Measurements from ENCODE around the gene DCLK2. TPM values are rescaled to one million over a fixed set of nuclear protein-coding genes. Genes with fewer than 3 reads are reported as not detected.
A peak's percentile ranks its signal among the peaks of the same experiment; 100 is the strongest.

The DCLK2 gene
- 2.0 and 2.4 TPM in 2 replicates for total RNA-seq

GRCh38 chr4:150078041-150078578, at the start of gene DCLK2:
Gene DCLK2 (plus strand): TSS chr4:150078445. CDS start chr4:150079028, 583 bp downstream.
- DNase-seq, result peak; percentile 77

- DNase-seq, result no peak
These were observed 45.7 kb upstream of the DCLK2 start for GRCh38 chr4:150032541-150032940.

GRCh38 chr4:150033081-150033480, 45.2 kb upstream of the DCLK2 start:
- DNase-seq, result no peak

- peak; percentile 44 for DNase-seq
These were observed 44.3 kb upstream of the DCLK2 start for GRCh38 chr4:150033901-150034300.

GRCh38 chr4:150037251-150037856, 40.9 kb upstream of the DCLK2 start:
- DNase-seq, result no peak

- DNase-seq, result no peak
These were observed 39.7 kb upstream of the DCLK2 start for GRCh38 chr4:150038335-150039076.

GRCh38 chr4:150039274-150040127, 38.7 kb upstream of the DCLK2 start:
- no peak for DNase-seq

- DNase-seq, result no peak
These were observed 33.7 kb upstream of the DCLK2 start for GRCh38 chr4:150044517-150044916.

GRCh38 chr4:150045410-150045809, 32.8 kb upstream of the DCLK2 start:
- no peak for DNase-seq

- no peak for DNase-seq
These were observed 31.5 kb upstream of the DCLK2 start for GRCh38 chr4:150046728-150047217.

GRCh38 chr4:150047546-150047945, 30.7 kb upstream of the DCLK2 start:
- DNase-seq, result no peak

- no peak for DNase-seq
These were observed 28.6 kb upstream of the DCLK2 start for GRCh38 chr4:150049682-150050081.

- DNase-seq, result no peak
These were observed 27.7 kb upstream of the DCLK2 start for GRCh38 chr4:150050566-150050965.

GRCh38 chr4:150051111-150051510, 27.1 kb upstream of the DCLK2 start:
- DNase-seq, result no peak

GRCh38 chr4:150055467-150055866, 22.8 kb upstream of the DCLK2 start:
- DNase-seq, result no peak

- DNase-seq, result no peak
These were observed 21.7 kb upstream of the DCLK2 start for GRCh38 chr4:150056569-150056968.

GRCh38 chr4:150061086-150061776, 17.0 kb upstream of the DCLK2 start:
- no peak for DNase-seq

- no peak for DNase-seq
These were observed 15.1 kb upstream of the DCLK2 start for GRCh38 chr4:150063128-150063527.

- no peak for DNase-seq
These were observed 12.5 kb upstream of the DCLK2 start for GRCh38 chr4:150065740-150066139.

GRCh38 chr4:150067859-150068258, 10.4 kb upstream of the DCLK2 start:
- no peak for DNase-seq

GRCh38 chr4:150068300-150068960, 9.8 kb upstream of the DCLK2 start:
- no peak for DNase-seq

- DNase-seq, result no peak
These were observed 8.9 kb upstream of the DCLK2 start for GRCh38 chr4:150069353-150069752.
